SK-N-MC (cell line): ENCODE results near the gene SMG7.

ENCODE experiments used
- DNase-seq: peaks from one replicate; pipeline ENCODE4 v3.0.0-alpha.2; 2011; ENCODE audit warnings: low read depth, low spot score
- H3K27ac ChIP-seq: fragments of 200-600 bp; sonication (generic); 2 replicates; pipeline ENCODE4 v1.5.1; 2016; ENCODE audit warnings: mixed run types
- H3K36me3 ChIP-seq: fragments of 200-600 bp; sonication (generic); 2 replicates; pipeline ENCODE4 v1.6.1; 2017; ENCODE audit warnings: antibody characterized with exemption, low read length, mixed read lengths; ENCODE audit not compliant: insufficient read depth
- H3K4me3 ChIP-seq: fragments of 200-600 bp; sonication (generic); 2 replicates; pipeline ENCODE4 v1.5.1; 2016
- H3K9ac ChIP-seq: fragments of 200-600 bp; sonication (generic); 2 replicates; pipeline ENCODE4 v1.8.0; 2017; ENCODE audit warnings: mixed run types, mixed read lengths; ENCODE audit not compliant: insufficient read length
- H3K9me3 ChIP-seq: fragments of 200-600 bp; sonication (generic); 2 replicates; pipeline ENCODE4 v1.6.1; 2017; ENCODE audit warnings: low read depth, mild to moderate bottlenecking, antibody characterized with exemption, low read length, moderate library complexity, mixed read lengths
- EZH2 ChIP-seq: fragments of 200-600 bp; sonication (generic); IDR thresholded peaks from one replicate; pipeline ENCODE4 v1.6.1; 2017; ENCODE audit warnings: antibody characterized with exemption
- FOXP2 ChIP-seq: optimal IDR thresholded peaks from 2 replicates; pipeline ENCODE3; 2011; ENCODE audit warnings: mild to moderate bottlenecking, moderate library complexity; ENCODE audit not compliant: insufficient read depth; ENCODE audit errors: extremely low read length, control extremely low read depth
- POLR2AphosphoS5 ChIP-seq: IDR thresholded peaks from 2 replicates; pipeline ENCODE4 v1.6.1; 2012; ENCODE audit warnings: mild to moderate bottlenecking, low read depth, low read length, borderline replicate concordance

SMG7 gene

DNA sequence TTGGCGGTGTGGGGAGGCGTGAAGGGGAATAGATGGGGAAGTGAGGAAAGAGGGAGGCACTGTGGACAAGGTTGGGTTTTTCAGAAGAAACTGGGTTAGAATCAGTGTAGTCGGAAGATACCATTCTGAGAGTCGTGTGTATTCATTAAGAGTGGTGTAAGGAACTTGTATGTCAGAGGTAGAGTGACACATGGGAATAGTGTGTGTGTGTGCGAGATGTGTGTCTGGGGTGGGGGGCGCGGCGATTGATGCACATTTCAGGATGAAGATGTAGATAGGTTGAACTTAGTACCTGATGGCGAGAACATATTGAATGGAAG lies 878 bp downstream of the SMG7 start:
- DNase-seq, result no peak
- Histone ChIP-seq H3K9me3 (no peaks in the 10 kb centered on the region), H3K9ac (peak overlapping the region; percentile 99), H3K4me3 (peak overlapping the region; percentile 96), H3K27ac (no peak overlapping the region), H3K36me3 (no peaks in the 10 kb centered on the region; the same call in 1 of the 2 replicates)
- TF ChIP-seq FOXP2, result no peak
- no peak for TF ChIP-seq POLR2AphosphoS5
- no peak for TF ChIP-seq EZH2

DNA sequence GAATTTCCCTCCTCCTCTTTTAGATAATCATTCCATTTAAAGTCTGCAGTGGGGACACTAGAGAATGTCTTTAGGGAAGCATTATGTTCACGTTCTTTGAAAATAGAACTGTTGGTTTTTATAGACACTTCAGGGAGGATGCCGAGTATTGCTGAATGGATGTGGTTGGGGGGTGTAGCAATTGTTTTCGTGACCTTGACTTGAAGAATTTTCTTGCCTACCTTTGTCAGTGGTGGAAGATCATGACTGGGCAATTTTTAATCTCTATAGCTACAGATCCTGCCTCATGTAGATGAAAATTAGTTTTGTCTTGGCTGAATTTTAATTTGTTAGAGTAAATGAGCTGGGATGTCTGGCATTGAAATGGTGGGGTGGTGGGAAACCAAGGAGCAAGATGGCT lies 3.8 kb downstream of the SMG7 start:
- Histone ChIP-seq H3K36me3 (no peaks in the 10 kb centered on the region; the same call in 1 of the 2 replicates), H3K9ac (no peak overlapping the region), H3K27ac (no peak overlapping the region), H3K9me3 (no peaks in the 10 kb centered on the region), H3K4me3 (no peak overlapping the region)
- no peak for DNase-seq
- TF ChIP-seq EZH2, result no peak
- no peak for TF ChIP-seq FOXP2
- TF ChIP-seq POLR2AphosphoS5, result no peak

DNA sequence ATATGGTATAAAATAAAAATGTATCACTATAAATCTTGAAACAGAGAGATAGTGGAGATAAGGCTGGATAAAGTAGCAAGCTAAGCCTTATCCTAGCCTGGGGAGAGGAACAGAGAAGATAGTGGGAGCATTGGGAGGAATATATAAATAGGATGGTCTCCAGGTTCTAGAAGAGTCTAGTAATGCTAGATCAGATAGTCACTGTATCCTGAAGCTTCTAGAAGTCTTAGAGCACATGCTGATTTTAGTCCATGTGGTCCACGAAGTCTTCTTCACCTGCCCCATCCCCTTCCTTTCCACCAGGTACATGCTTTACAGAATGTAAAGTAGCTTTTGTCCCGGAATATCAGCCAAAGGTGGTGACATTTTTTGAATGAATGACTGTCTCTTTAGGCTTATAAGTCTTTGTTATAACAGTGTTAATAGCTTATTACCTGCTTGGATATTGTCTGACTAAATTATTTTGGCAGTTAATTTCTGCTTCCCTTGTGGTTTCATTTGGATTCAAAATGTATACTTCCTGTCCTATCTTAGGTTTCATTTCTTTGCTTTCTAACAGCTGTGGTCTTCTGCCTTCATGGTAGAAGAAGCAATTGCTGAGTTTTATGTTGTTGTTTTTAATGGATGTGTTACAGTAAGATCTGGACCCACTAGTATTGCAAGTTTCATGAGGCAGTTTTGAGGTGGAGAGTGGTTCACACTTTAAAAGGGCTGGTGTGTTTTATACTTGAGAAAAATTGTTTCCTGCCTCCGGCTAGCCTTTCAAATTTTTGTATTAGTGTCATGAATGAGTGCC lies 5.9 kb downstream of the SMG7 start:
- TF ChIP-seq FOXP2, result no peak
- no peak for TF ChIP-seq EZH2
- no peak for TF ChIP-seq POLR2AphosphoS5
- Histone ChIP-seq H3K9ac (no peak overlapping the region), H3K27ac (no peak overlapping the region), H3K4me3 (no peak overlapping the region), H3K36me3 (no peaks in the 10 kb centered on the region; the same call in 1 of the 2 replicates), H3K9me3 (no peaks in the 10 kb centered on the region)
- no peak for DNase-seq

DNA sequence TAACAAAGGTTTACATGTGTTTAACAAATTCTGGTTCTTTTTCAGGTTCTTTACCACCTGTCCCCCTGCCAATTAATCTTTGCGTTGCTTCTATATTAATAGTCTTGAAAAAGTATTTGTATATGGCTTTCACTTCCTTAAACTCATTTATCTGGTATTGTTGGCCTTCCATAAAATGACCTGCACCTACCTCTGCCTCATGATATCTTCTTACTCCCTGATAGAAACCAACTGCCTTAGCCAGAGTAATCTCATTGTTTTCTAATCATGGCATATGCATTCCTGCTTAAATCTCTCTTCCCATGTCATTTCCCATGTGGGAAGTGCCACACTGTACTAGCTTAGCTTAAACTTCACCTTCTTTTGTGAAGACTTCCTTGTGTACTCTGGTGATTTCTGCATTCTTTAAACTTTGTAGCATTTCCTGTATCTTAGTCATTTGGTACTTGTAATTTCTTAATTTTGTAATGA lies 8.7 kb downstream of the SMG7 start:
- Histone ChIP-seq H3K4me3 (no peak overlapping the region), H3K36me3 (no peaks in the 10 kb centered on the region), H3K27ac (no peak overlapping the region), H3K9ac (no peak overlapping the region), H3K9me3 (no peaks in the 10 kb centered on the region)
- TF ChIP-seq POLR2AphosphoS5 (no peak), EZH2 (no peak), FOXP2 (no peak)
- DNase-seq, result no peak

DNA sequence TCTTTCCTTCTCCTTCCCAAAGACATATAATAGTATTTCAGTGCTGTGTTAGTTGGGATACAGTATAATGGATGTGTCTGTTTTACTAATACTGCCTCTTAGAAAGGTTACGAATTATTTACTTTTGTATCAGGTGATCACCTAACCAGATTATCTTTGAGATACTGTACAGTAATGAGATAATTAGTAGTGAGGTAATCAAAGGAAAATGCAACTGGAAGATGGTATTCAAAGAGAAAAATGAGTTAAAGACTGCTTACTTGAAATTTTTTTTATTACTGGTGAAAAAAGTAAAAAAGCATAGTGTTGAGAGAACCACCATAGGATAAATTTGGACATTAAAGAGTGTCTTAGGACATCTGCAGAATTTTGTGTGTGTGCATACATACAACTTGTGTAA lies 10.9 kb downstream of the SMG7 start:
- Histone ChIP-seq H3K27ac (no peak overlapping the region), H3K9me3 (no peaks in the 10 kb centered on the region), H3K4me3 (no peak overlapping the region), H3K9ac (no peak overlapping the region), H3K36me3 (no peaks in the 10 kb centered on the region)
- TF ChIP-seq FOXP2 (no peak), EZH2 (no peak), POLR2AphosphoS5 (no peak)
- no peak for DNase-seq

DNA sequence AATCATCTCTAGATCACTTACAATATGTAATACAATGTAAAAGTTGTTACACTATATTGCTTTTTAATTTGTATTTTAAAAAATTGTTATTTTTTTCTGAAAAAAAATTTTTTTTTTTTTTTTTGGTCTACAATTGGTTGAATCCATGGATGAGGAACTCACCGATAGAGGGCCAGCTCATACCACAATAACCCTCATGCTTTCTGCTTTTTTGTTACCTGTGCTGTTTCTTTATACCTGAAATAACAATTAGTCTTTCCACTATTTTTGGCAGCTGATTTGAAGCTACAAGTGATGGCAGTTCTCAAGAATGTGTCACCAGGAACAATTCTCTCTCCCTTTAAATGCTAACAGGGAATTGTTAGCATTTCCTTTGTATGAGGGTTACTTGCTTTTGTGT lies 12.0 kb downstream of the SMG7 start:
- DNase-seq, result no peak
- TF ChIP-seq POLR2AphosphoS5 (no peak), FOXP2 (no peak), EZH2 (no peak)
- Histone ChIP-seq H3K36me3 (no peaks in the 10 kb centered on the region), H3K27ac (no peak overlapping the region), H3K4me3 (no peak overlapping the region), H3K9ac (no peak overlapping the region), H3K9me3 (no peaks in the 10 kb centered on the region)

DNA sequence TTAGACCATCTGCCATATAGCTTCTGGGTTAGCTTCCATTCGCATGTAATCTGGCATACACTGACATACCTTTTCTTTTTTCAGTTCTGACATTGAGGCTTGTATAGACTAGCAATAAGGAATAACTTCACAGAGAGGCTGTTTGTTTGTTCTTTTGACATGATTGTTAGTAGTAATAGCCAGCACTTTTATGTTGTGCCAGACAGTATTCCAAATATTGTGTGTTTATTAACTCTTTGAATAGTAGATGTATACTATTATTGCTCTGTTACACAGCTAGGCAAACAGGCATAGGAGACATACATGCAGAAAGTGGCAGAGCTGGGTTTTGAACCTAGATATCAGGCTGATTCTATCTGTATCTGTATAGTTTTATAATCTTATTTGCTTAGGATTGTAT lies 12.6 kb downstream of the SMG7 start:
- Histone ChIP-seq H3K9ac (no peak overlapping the region), H3K36me3 (no peaks in the 10 kb centered on the region), H3K9me3 (no peaks in the 10 kb centered on the region), H3K27ac (no peak overlapping the region), H3K4me3 (no peak overlapping the region)
- TF ChIP-seq FOXP2, result no peak
- no peak for TF ChIP-seq POLR2AphosphoS5
- TF ChIP-seq EZH2, result no peak
- DNase-seq, result no peak

DNA sequence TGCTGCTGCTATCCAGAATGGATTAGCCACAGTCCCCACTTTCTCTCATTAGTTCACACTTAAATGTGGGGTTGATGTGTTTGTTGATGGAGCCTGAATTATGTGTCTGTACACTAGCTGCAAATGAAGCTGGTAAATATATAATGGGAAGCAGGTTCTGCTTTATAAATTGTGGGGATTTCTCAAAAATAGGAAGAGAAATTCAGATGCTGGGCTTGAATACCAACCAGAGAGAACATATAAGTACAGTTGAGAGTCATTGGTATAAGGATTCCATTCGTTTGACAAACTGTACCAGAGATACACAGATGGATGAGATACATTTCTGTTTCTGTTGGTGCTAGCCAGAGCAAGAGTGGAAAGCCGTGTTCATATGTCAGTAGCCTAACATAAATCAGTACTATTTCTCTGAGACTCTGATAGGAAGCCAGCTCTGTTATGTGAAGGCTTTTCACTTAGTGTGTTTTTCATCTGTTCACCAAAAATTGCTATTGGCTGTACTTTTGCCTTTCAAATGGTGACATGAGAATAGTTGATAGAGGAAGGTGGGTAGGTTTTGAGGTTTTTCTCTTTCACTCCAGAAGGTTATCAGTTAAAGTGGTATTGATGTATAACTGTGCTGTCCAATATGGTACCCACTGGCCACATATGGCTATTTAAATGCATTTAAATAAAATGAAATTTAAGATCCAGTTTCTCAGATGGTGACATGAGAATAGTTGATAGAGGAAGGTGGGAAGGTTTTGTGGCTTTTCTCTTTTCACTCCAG lies 15.6 kb downstream of the SMG7 start:
- H3K9ac ChIP-seq, result no peak overlapping the region
- no peaks in the 10 kb centered on the region for H3K9me3 ChIP-seq
- no peak for DNase-seq
- H3K27ac ChIP-seq, result no peak overlapping the region
- no peaks in the 10 kb centered on the region for H3K36me3 ChIP-seq
- TF ChIP-seq FOXP2 (no peak), POLR2AphosphoS5 (no peak), EZH2 (no peak)
- H3K4me3 ChIP-seq, result no peak overlapping the region
